Vagina (tissue), 2 donors: Measurements from ENCODE around the gene RGS6. TPM values are rescaled to one million over a fixed set of nuclear protein-coding genes. Genes with fewer than 3 reads are reported as not detected.

Source experiments
- DNase-seq, 2 donors: peaks; one replicate each; pipeline ENCODE4 v3.0.0-alpha.2; 2017; ENCODE audit errors: extremely low spot score in 2 of 2
- H3K27ac ChIP-seq: fragments of 200-600 bp; sonication (generic); one replicate; pipeline ENCODE4 v1.5.1; 2019
- H3K27me3 ChIP-seq: fragments of 200-600 bp; sonication (generic); one replicate; pipeline ENCODE4 v1.5.1; 2019
- H3K36me3 ChIP-seq, 2 donors: fragments of 200-600 bp; sonication (generic); one replicate each; pipeline ENCODE4 v1.5.1; 2017 to 2019
- H3K4me1 ChIP-seq: fragments of 200-600 bp; sonication (generic); one replicate; pipeline ENCODE4 v1.5.1; 2019
- H3K4me3 ChIP-seq, 2 donors: fragments of 200-600 bp; sonication (generic); 1 replicate in 1 of 2; 2 replicates in 1 of 2; pipeline ENCODE4 v1.5.1; 2016 to 2019
- H3K9me3 ChIP-seq: fragments of 200-600 bp; sonication (generic); one replicate; pipeline ENCODE4 v1.5.1; 2019
- CTCF ChIP-seq, 3 experiments: fragments of 450-650 bp in 2 of 3; fragments of 200-600 bp in 1 of 3; sonication (generic) in 1 of 3; IDR thresholded peaks; one replicate each; pipeline ENCODE4 v1.5.1; 2017 to 2019; ENCODE audit warnings: antibody characterized with exemption in 3 of 3, mild to moderate bottlenecking in 2 of 3, moderate library complexity in 2 of 3
- POLR2A ChIP-seq, 2 donors: fragments of 450-650 bp; IDR thresholded peaks; one replicate each; pipeline ENCODE4 v1.6.1; 2017; ENCODE audit warnings: antibody characterized with exemption in 2 of 2, mild to moderate bottlenecking in 2 of 2, moderate library complexity in 2 of 2
- POLR2AphosphoS5 ChIP-seq, 2 donors: sonication (generic); formaldehyde crosslinking; IDR thresholded peaks; one replicate each; pipeline ENCODE4 v1.9.0; 2017; ENCODE audit warnings: antibody characterized with exemption in 2 of 2, mild to moderate bottlenecking in 2 of 2, low read depth in 1 of 2; ENCODE audit not compliant: insufficient read depth in 1 of 2
- intact Hi-C: fragments of 100-400 bp; cut with DNase I; formaldehyde crosslinking; loops from one replicate; pipeline ENCODE4 v1.15.1; 2023
- total RNA-seq: library from RNA; depleted of rRNA; stranded (reverse); fragments of >200 nt; gene quantifications from one replicate; pipeline ENCODE4 v1.2.3, GENCODE V29; 2016

RGS6 gene
- total RNA-seq, 1 donor from 2014 or later: 2.0 TPM

DNA sequence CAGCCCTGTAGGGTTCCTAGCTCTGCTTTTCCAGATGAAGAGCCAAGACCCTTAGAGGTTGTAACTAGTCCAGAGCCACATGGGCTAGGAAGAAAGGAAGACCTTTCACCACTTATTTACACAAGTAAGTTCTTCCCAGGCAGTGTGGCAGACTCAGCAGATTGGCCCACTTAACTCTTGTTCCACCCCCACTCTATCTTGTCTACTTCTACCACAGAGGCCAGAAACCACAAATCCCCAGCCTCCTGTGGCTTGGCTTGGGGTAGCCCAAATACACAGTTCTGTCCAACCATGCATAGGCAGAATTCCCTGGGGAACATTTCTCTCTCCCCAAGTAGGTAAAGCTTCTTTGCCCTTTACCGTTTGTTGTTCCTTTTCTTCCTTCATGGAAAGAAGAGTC lies 383.5 kb downstream of the RGS6 start:
- Histone ChIP-seq H3K9me3 (no peaks in the 10 kb centered on the region), H3K4me3 (no peak overlapping the region), H3K4me1 (no peaks in the 10 kb centered on the region), H3K27me3 (no peaks in the 10 kb centered on the region), H3K36me3 (no peaks in the 10 kb centered on the region), H3K27ac (no peak overlapping the region)
- TF ChIP-seq CTCF (IDR thresholded peaks at IDR 0.05): no peak
- TF ChIP-seq POLR2A (IDR thresholded peaks at IDR 0.05): no peak
- no peak for TF ChIP-seq POLR2AphosphoS5 (IDR thresholded peaks at IDR 0.05; ENCODE audit: insufficient read depth in 1 of 2, low read depth in 1 of 2)
- no peak for DNase-seq
- intact Hi-C loops: no loop called here

DNA sequence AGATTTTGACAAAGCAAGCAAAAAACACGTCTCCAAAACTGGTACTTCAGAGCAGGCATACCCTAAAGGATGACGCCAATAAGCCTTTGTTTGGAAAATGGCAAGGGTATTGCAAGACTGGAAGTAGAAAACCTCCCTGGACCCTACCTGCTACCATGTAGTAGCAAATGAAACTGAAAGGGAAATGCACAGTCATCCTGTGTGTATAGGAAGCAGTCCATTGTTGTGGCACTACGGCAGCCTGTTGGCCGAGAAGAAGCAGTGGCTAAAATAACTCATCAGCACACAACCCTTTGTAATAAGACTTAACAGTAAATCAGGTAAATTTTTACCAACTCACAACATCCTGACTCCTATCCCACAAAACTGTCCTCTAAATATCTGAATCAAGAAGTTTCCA lies 386.4 kb downstream of the RGS6 start:
- no peak for TF ChIP-seq POLR2AphosphoS5 (IDR thresholded peaks at IDR 0.05; ENCODE audit: insufficient read depth in 1 of 2, low read depth in 1 of 2)
- no peak for TF ChIP-seq CTCF (IDR thresholded peaks at IDR 0.05)
- no peak for TF ChIP-seq POLR2A (IDR thresholded peaks at IDR 0.05)
- Histone ChIP-seq H3K27me3 (no peaks in the 10 kb centered on the region), H3K27ac (no peak overlapping the region), H3K4me1 (no peaks in the 10 kb centered on the region), H3K36me3 (no peaks in the 10 kb centered on the region), H3K4me3 (no peak overlapping the region), H3K9me3 (no peaks in the 10 kb centered on the region)
- DNase-seq: no peak
- intact Hi-C loops: no loop called here

GRCh38 chr14:72332046-72332445 lies 399.8 kb downstream of the RGS6 start:
- intact Hi-C loops: no loop called here
- no peaks in the 10 kb centered on the region for H3K27me3 ChIP-seq
- DNase-seq: no peak

DNA sequence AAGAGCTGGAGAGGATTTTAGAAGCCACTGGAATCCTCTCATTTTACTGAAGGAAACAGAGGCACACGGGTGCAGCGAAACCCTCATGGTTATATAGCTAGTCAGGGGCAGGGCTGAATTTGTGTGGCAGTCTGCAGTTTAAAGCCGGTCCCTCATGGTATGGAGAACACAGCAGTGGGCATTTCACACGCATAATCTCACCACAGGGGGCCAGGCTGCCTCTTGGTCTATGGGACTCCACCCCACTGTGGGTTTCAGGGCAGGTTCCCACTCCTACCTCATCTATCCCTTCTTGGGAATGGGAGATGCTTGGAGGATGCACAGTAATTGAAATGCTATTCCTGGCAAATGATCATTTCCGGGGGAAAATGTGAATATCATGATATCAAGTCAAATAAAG lies 400.6 kb downstream of the RGS6 start:
- DNase-seq: no peak
- Histone ChIP-seq H3K9me3 (no peaks in the 10 kb centered on the region), H3K36me3 (no peaks in the 10 kb centered on the region), H3K27me3 (no peaks in the 10 kb centered on the region), H3K4me1 (no peaks in the 10 kb centered on the region), H3K27ac (no peak overlapping the region), H3K4me3 (no peak overlapping the region)
- TF ChIP-seq CTCF (IDR thresholded peaks at IDR 0.05) (no peak), POLR2AphosphoS5 (IDR thresholded peaks at IDR 0.05; ENCODE audit: insufficient read depth in 1 of 2, low read depth in 1 of 2) (no peak), POLR2A (IDR thresholded peaks at IDR 0.05) (no peak)
- intact Hi-C loops: no loop called here

More at GRCh38 chr14:72332046-72332445, 399.8 kb downstream of the RGS6 start:
- Histone ChIP-seq H3K4me3 (no peak overlapping the region), H3K4me1 (no peaks in the 10 kb centered on the region), H3K9me3 (no peaks in the 10 kb centered on the region), H3K27ac (no peak overlapping the region), H3K36me3 (no peaks in the 10 kb centered on the region)
- TF ChIP-seq POLR2AphosphoS5 (IDR thresholded peaks at IDR 0.05; ENCODE audit: insufficient read depth in 1 of 2, low read depth in 1 of 2): no peak
- TF ChIP-seq CTCF (IDR thresholded peaks at IDR 0.05): no peak
- TF ChIP-seq POLR2A (IDR thresholded peaks at IDR 0.05): no peak

DNA sequence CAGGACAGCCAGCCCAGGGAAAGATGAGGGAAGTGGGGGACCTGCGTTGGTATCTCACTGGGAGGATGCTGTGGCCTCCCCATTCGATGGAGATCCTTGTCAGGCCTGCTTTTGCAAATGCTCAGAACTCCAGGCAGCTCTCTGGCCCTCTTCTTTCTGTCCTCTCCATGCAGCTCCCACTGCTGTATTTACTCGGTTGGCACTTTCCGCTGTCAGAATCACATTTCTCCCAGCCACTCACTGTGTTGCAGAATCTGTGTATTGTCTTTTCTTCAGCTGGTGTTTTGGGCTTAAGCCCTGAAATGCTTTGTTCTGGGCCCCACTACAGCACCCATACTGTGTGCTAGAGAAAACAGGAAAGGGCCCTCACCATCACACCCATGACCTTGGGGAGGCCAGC lies 401.1 kb downstream of the RGS6 start:
- H3K4me3 ChIP-seq: no peak overlapping the region
- H3K27me3 ChIP-seq: no peaks in the 10 kb centered on the region
- TF ChIP-seq POLR2AphosphoS5 (IDR thresholded peaks at IDR 0.05; ENCODE audit: insufficient read depth in 1 of 2, low read depth in 1 of 2): no peak
- TF ChIP-seq CTCF (IDR thresholded peaks at IDR 0.05): no peak
- no peak for TF ChIP-seq POLR2A (IDR thresholded peaks at IDR 0.05)
- intact Hi-C loops: no loop called here
- no peak overlapping the region for H3K27ac ChIP-seq
- no peak for DNase-seq
- no peaks in the 10 kb centered on the region for H3K4me1 ChIP-seq
- no peaks in the 10 kb centered on the region for H3K9me3 ChIP-seq
- H3K36me3 ChIP-seq: no peaks in the 10 kb centered on the region
